Calu3 (cell line): ENCODE results near the gene HLA-C. TPM values are rescaled to one million over a fixed set of nuclear protein-coding genes. Genes with fewer than 3 reads are reported as not detected.
"Not testable (repeated sequence)": the region's sequence is repeated elsewhere in the genome, so short reads cannot be mapped to it uniquely, and the experiment has no call there.

Experiments
- BruUV-seq: library from RNA; stranded (reverse); fragments of 400-500 nt; replicated peaks from 2 replicates; lab custom pipeline; 2021; lab: Mats Ljungman, UMichigan
- CTCF ChIA-PET: fragments of 300-600 bp; sonication (Branson Sonifier 250); formaldehyde crosslinking; loops from one replicate; lab custom pipeline; 2022; ENCODE audit warnings: antibody characterized with exemption; lab: Charles Lee
- DNase-seq: peaks from one replicate; pipeline ENCODE4 v3.0.0; 2022
- H3K27ac Mint-ChIP-seq: one replicate; pipeline ENCODE4 v1.8.0; 2022; ENCODE audit warnings: mixed read lengths; ENCODE audit not compliant: unreplicated experiment
- H3K27me3 Mint-ChIP-seq: one replicate; pipeline ENCODE4 v1.8.0; 2022; ENCODE audit warnings: mixed read lengths; ENCODE audit not compliant: unreplicated experiment
- H3K36me3 Mint-ChIP-seq: one replicate; pipeline ENCODE4 v1.8.0; 2022; ENCODE audit warnings: mild to moderate bottlenecking, moderate library complexity, mixed read lengths; ENCODE audit not compliant: insufficient read depth, unreplicated experiment
- H3K4me1 Mint-ChIP-seq: one replicate; pipeline ENCODE4 v1.8.0; 2022; ENCODE audit warnings: mild to moderate bottlenecking, low read depth, mixed read lengths; ENCODE audit not compliant: unreplicated experiment
- H3K4me3 Mint-ChIP-seq: one replicate; pipeline ENCODE4 v1.8.0; 2022; ENCODE audit warnings: mild to moderate bottlenecking, low read depth, moderate library complexity, mixed read lengths; ENCODE audit not compliant: unreplicated experiment
- H3K9me3 Mint-ChIP-seq: one replicate; pipeline ENCODE4 v1.8.0; 2022; ENCODE audit warnings: low read depth, mixed read lengths; ENCODE audit not compliant: unreplicated experiment
- CTCF ChIP-seq: fragments of 200-600 bp; IDR thresholded peaks from one replicate; pipeline ENCODE4 v1.8.0; 2022; ENCODE audit warnings: antibody characterized with exemption; ENCODE audit not compliant: unreplicated experiment
- intact Hi-C: fragments of 100-400 bp; cut with micrococcal nuclease; formaldehyde crosslinking; loops from one replicate; pipeline ENCODE4 v1.10.0; 2022; ENCODE audit not compliant: unreplicated experiment
- total RNA-seq: library from RNA; stranded (reverse); gene quantifications from 2 replicates; pipeline ENCODE4 v1.2.3, GENCODE V29; 2022

Gene HLA-C
- total RNA-seq, 1 experiment from 2014 or later, result 652 TPM

GRCh38 chr6:31285982-31286381 is 14.1 kb upstream of the HLA-C start:
- intact Hi-C loops, result no loop called here
- DNase-seq, result no peak
- H3K36me3 Mint-ChIP-seq, result no peaks in the 10 kb centered on the region
- H3K27me3 Mint-ChIP-seq, result peaks cover 100% of the 10 kb centered on the region
- no TSS peak for BruUV-seq
- H3K9me3 Mint-ChIP-seq, result no peaks in the 10 kb centered on the region
- CTCF ChIA-PET, result interaction anchor here (1.1 kb wide), 1 partner anchor 81 kb away, joined by 3 read pairs; no protein-coding TSS in a partner anchor
- no peaks in the 10 kb centered on the region for H3K4me1 Mint-ChIP-seq
- no peak overlapping the region for H3K27ac Mint-ChIP-seq
- TF ChIP-seq CTCF, result no peak
- no peak overlapping the region for H3K4me3 Mint-ChIP-seq

GRCh38 chr6:31285486-31285885 is 13.6 kb upstream of the HLA-C start:
- Mint-ChIP-seq H3K36me3 (no peaks in the 10 kb centered on the region), H3K27ac (no peak overlapping the region), H3K9me3 (no peaks in the 10 kb centered on the region), H3K4me1 (no peaks in the 10 kb centered on the region), H3K27me3 (peaks cover 100% of the 10 kb centered on the region), H3K4me3 (no peak overlapping the region)
- TF ChIP-seq CTCF, result no peak
- CTCF ChIA-PET, result interaction anchor here (1.1 kb wide), 1 partner anchor 81 kb away, joined by 3 read pairs; no protein-coding TSS in a partner anchor
- no TSS peak for BruUV-seq
- intact Hi-C loops, result no loop called here
- DNase-seq, result no peak

GRCh38 chr6:31279647-31280046 is 7.8 kb upstream of the HLA-C start:
- H3K4me1 Mint-ChIP-seq, BruUV-seq, CTCF ChIA-PET, intact Hi-C loops, H3K4me3 Mint-ChIP-seq, DNase-seq, H3K36me3 Mint-ChIP-seq, H3K9me3 Mint-ChIP-seq, H3K27ac Mint-ChIP-seq: not testable (repeated sequence)
- peaks cover 94% of the 10 kb centered on the region for H3K27me3 Mint-ChIP-seq

- Mint-ChIP-seq H3K27me3 (peaks cover 42% of the 10 kb centered on the region), H3K27ac (peak overlapping the region; percentile 94), H3K9me3 (no peaks in the 10 kb centered on the region), H3K4me1 (peaks cover 17% of the 10 kb centered on the region), H3K36me3 (peaks cover 39% of the 10 kb centered on the region), H3K4me3 (peak overlapping the region; percentile 82)
- CTCF ChIA-PET, result interaction anchor here (0.9 to 1.0 kb wide), 2 partner anchors 70 to 94 kb away, joined by 3 to 7 read pairs; no protein-coding TSS in a partner anchor
- BruUV-seq, result no TSS peak
- TF ChIP-seq CTCF, result no peak
- intact Hi-C loops, result loop anchor here (1.0 kb wide), 1 partner anchor 70 kb away; no protein-coding TSS in a partner anchor
- no peak for DNase-seq
These were observed 1.1 kb upstream of the HLA-C start for GRCh38 chr6:31272836-31273626.

GRCh38 chr6:31272436-31272835 is 544 bp upstream of the HLA-C start:
- Mint-ChIP-seq H3K9me3 (no peaks in the 10 kb centered on the region), H3K27me3 (peaks cover 42% of the 10 kb centered on the region), H3K4me1 (peaks cover 17% of the 10 kb centered on the region), H3K36me3 (peaks cover 43% of the 10 kb centered on the region), H3K4me3 (peak overlapping the region; percentile 82), H3K27ac (peak overlapping the region; percentile 94)
- peak; percentile 22 for DNase-seq
- TF ChIP-seq CTCF, result no peak
- intact Hi-C loops, result loop anchor here (1.0 kb wide), 1 partner anchor 69 kb away; no protein-coding TSS in a partner anchor
- CTCF ChIA-PET, result interaction anchor here (0.9 to 1.0 kb wide), 2 partner anchors 69 to 94 kb away, joined by 3 to 7 read pairs; no protein-coding TSS in a partner anchor
- TSS peak; percentile 84 for BruUV-seq
